IMR-90 (cell line): Measurements from ENCODE around the gene TBC1D16. TPM values are rescaled to one million over a fixed set of nuclear protein-coding genes. Genes with fewer than 3 reads are reported as not detected.

ENCODE experiments used
- ATAC-seq: fragments of 200-7000 bp; cut with Tn5 transposase; 2 replicates; pipeline ENCODE4 v1.9.1; 2020; ENCODE audit warnings: low read depth, mild to moderate bottlenecking, moderate library complexity
- BruUV-seq: library from RNA; stranded (reverse); fragments of 400-500 nt; replicated peaks from 2 replicates; lab custom pipeline; 2021; lab: Mats Ljungman, UMichigan
- CTCF ChIA-PET: fragments of 300-600 bp; formaldehyde crosslinking; extraction: SDS; loops from one replicate; lab custom pipeline; 2021; ENCODE audit warnings: antibody characterized with exemption; lab: Yijun Ruan, JAX
- POLR2A ChIA-PET: fragments of 300-600 bp; sonication (Branson Sonifier 250); formaldehyde crosslinking; loops from one replicate; lab custom pipeline; 2022; ENCODE audit warnings: antibody characterized with exemption; ENCODE audit not compliant: unreplicated experiment; lab: Charles Lee
- DNase-seq: peaks from one replicate; pipeline ENCODE4 v3.0.0; 2013
- H2AFZ ChIP-seq: replicated peaks from 2 replicates; pipeline ENCODE3; 2013; ENCODE audit warnings: low read length, mild to moderate bottlenecking; ENCODE audit not compliant: poor library complexity
- H2AK5ac ChIP-seq: 2 replicates; pipeline ENCODE4 v1.6.1; 2013; ENCODE audit warnings: low read depth, low read length, inconsistent platforms
- H2AK9ac ChIP-seq: replicated peaks from 2 replicates; pipeline ENCODE3; 2013; ENCODE audit warnings: mild to moderate bottlenecking, low read depth, low read length, moderate library complexity; ENCODE audit not compliant: poor library complexity
- H2BK120ac ChIP-seq: 2 replicates; pipeline ENCODE4 v1.6.1; 2013; ENCODE audit warnings: low read depth, low read length, inconsistent platforms
- H2BK15ac ChIP-seq: 3 replicates; pipeline ENCODE4 v1.6.1; 2013; ENCODE audit warnings: low read depth, low read length, inconsistent platforms
- H2BK20ac ChIP-seq: 2 replicates; pipeline ENCODE4 v1.6.1; 2013; ENCODE audit warnings: low read depth, mild to moderate bottlenecking, inconsistent platforms, low read length, moderate library complexity
- H2BK5ac ChIP-seq: 2 replicates; pipeline ENCODE4 v1.6.1; 2013; ENCODE audit warnings: mild to moderate bottlenecking, low read depth, low read length, inconsistent platforms; ENCODE audit not compliant: poor library complexity, severe bottlenecking
- H3K14ac ChIP-seq: replicated peaks from 2 replicates; pipeline ENCODE4 v1.6.1; 2013; ENCODE audit warnings: low read depth, low read length, inconsistent platforms
- H3K18ac ChIP-seq: 2 replicates; pipeline ENCODE4 v1.6.1; 2013; ENCODE audit warnings: low read depth, low read length, control low read depth
- H3K23ac ChIP-seq: 2 replicates; pipeline ENCODE4 v1.6.1; 2013; ENCODE audit warnings: low read depth, low read length, inconsistent platforms
- H3K27ac ChIP-seq: 2 replicates; pipeline ENCODE4 v1.5.1; 2013; ENCODE audit warnings: mild to moderate bottlenecking, control low read depth, low read length; ENCODE audit not compliant: insufficient read depth
- H3K27me3 ChIP-seq: 2 replicates; pipeline ENCODE4 v1.6.1; 2013; ENCODE audit warnings: low read length; ENCODE audit not compliant: control insufficient read depth, insufficient read depth
- H3K36me3 ChIP-seq: 2 replicates; pipeline ENCODE4 v1.6.1; 2013; ENCODE audit warnings: low read length, mixed read lengths; ENCODE audit not compliant: control insufficient read depth, insufficient read depth
- H3K4ac ChIP-seq: 2 replicates; pipeline ENCODE4 v1.6.1; 2013; ENCODE audit warnings: low read depth, low read length, inconsistent platforms
- H3K4me1 ChIP-seq: 2 replicates; pipeline ENCODE4 v1.6.1; 2013; ENCODE audit warnings: low read length, mixed read lengths; ENCODE audit not compliant: control insufficient read depth, insufficient read depth
- H3K4me2 ChIP-seq: 2 replicates; pipeline ENCODE4 v1.6.1; 2013; ENCODE audit warnings: low read depth, mild to moderate bottlenecking, control low read depth, low read length, moderate library complexity
- H3K4me3 ChIP-seq: 2 replicates; pipeline ENCODE4 v1.5.1; 2013; ENCODE audit warnings: low read depth, mild to moderate bottlenecking, control low read depth, low read length, moderate library complexity; ENCODE audit not compliant: insufficient read depth
- H3K56ac ChIP-seq: 2 replicates; pipeline ENCODE4 v1.6.1; 2013; ENCODE audit warnings: low read length, inconsistent platforms; ENCODE audit not compliant: insufficient read depth; ENCODE audit errors: extremely low read depth
- H3K79me1 ChIP-seq, 2 experiments: 2 replicates each; pipeline ENCODE4 v1.6.1; 2013; ENCODE audit warnings: low read length in 2 of 2, inconsistent platforms in 1 of 2, low read depth in 1 of 2
- H3K9ac ChIP-seq: 2 replicates; pipeline ENCODE4 v1.6.1; 2013; ENCODE audit warnings: low read depth, low read length, control low read depth
- H3K9me1 ChIP-seq: 2 replicates; pipeline ENCODE4 v1.6.1; 2013; ENCODE audit warnings: low read length, inconsistent platforms; ENCODE audit not compliant: insufficient read depth
- H3K9me3 ChIP-seq: 2 replicates; pipeline ENCODE4 v1.6.1; 2013; ENCODE audit warnings: low read length; ENCODE audit not compliant: control insufficient read depth, insufficient read depth
- H4K20me1 ChIP-seq: 2 replicates; pipeline ENCODE4 v1.6.1; 2013; ENCODE audit warnings: low read length, inconsistent platforms; ENCODE audit not compliant: insufficient read depth
- H4K5ac ChIP-seq: 2 replicates; pipeline ENCODE4 v1.6.1; 2013; ENCODE audit warnings: mild to moderate bottlenecking, low read depth, low read length, control low read depth
- H4K8ac ChIP-seq, 2 experiments: 2 replicates each; pipeline ENCODE4 v1.6.1; 2013; ENCODE audit warnings: low read depth in 2 of 2, low read length in 2 of 2, control low read depth in 1 of 2, inconsistent platforms in 1 of 2
- H4K91ac ChIP-seq: 2 replicates; pipeline ENCODE4 v1.6.1; 2013; ENCODE audit warnings: low read depth, low read length, inconsistent platforms; ENCODE audit not compliant: insufficient read depth
- BHLHE40 ChIP-seq: fragments of 150-350 bp; IDR thresholded peaks from 2 replicates; pipeline ENCODE4 v1.6.1; 2016; ENCODE audit warnings: mild to moderate bottlenecking, low read depth, low read length
- CEBPB ChIP-seq: IDR thresholded peaks from 2 replicates; pipeline ENCODE4 v1.6.1; 2012; ENCODE audit warnings: low read depth, low read length, improper control_type of control experiment
- CHD1 ChIP-seq: IDR thresholded peaks from 2 replicates; pipeline ENCODE4 v1.6.1; 2012; ENCODE audit warnings: low read depth, low read length, improper control_type of control experiment
- FOS ChIP-seq: fragments of 150-350 bp; IDR thresholded peaks from 2 replicates; pipeline ENCODE4 v1.6.1; 2016; ENCODE audit warnings: low read depth, low read length
- MAFK ChIP-seq: IDR thresholded peaks from 2 replicates; pipeline ENCODE4 v1.6.1; 2012; ENCODE audit warnings: low read depth, low read length, improper control_type of control experiment
- WGBS, 2 experiments: methylation state at CpG; one replicate each; pipeline versions ENCODE4 v1.1.5 to v1.1.7; 2013; ENCODE audit warnings: missing lambda C conversion rate in 2 of 2; ENCODE audit not compliant: insufficient read length in 1 of 2; ENCODE audit errors: extremely low coverage in 2 of 2; 5-methylcytosine and 5-hydroxymethylcytosine counted together
- dilution Hi-C: fragments of 300-500 bp; cut with HindIII; formaldehyde crosslinking; loops from one replicate; pipeline ENCODE4 v1.14.3; 2018; ENCODE audit warnings: low sequenced_read_pairs; ENCODE audit not compliant: unreplicated experiment
- in situ Hi-C: fragments of 300-500 bp; cut with MboI; formaldehyde crosslinking; loops from 3 replicates; pipeline ENCODE4 v1.14.3; 2019; ENCODE audit warnings: low sequenced_read_pairs, inconsistent platforms, mixed read lengths
- intact Hi-C: fragments of 100-400 bp; cut with micrococcal nuclease; formaldehyde crosslinking; loops from 2 replicates; pipeline ENCODE4 v1.10.0; 2022
- polyA plus RNA-seq, 3 experiments: library from polyadenylated mRNA; depleted of rRNA; stranded (reverse); fragments of >200 nt; gene quantifications; 2 replicates each; pipeline ENCODE4 v1.2.3, GENCODE V29; 2012; ENCODE audit warnings: low replicate concordance in 1 of 3
- total RNA-seq: library from RNA; depleted of rRNA; stranded (reverse); fragments of >200 nt; gene quantifications from 2 replicates; pipeline ENCODE4 v1.2.3, GENCODE V29; 2012
- TF ChIP-seq, protein P1 (sequence below): fragments of 150-350 bp; IDR thresholded peaks from 2 replicates; pipeline ENCODE4 v1.6.1; 2016; ENCODE audit warnings: low read depth, mild to moderate bottlenecking, low read length, moderate library complexity, borderline replicate concordance

Gene TBC1D16
- total and polyA plus RNA-seq, 2 of the 4 experiments (the other 2 are of a cell fraction), result 10.1 to 16.7 TPM

DNA sequence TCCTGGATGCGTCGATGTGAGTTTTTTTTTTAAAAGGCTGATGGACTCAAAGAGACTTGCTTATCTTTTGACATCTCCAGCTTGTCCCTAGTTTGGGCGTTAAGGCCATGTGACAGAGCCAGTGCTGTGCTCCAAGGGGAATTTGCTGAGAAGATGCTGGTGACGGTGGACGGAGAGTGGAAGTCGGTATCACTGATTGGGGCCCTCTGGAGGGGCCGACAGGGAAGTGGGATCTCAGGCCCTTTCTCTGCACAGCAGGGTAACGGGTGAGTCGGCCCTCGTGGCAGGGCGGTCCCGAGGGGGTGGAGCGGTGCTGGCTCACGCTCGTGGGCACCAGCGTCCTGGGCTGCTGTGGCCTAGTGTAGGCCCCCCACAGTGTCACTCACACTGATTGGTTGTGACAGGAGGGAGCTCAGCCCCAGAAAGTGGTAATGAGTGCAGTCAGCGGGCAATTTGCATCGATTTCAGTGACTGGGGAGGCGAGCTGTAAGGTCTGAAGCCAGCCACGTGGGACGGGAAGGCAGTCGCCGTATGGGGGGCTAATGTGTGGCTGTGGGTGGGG lies 91.3 kb downstream of the TBC1D16 start:
- Histone ChIP-seq H4K5ac (no peak overlapping the region), H3K23ac (no peak overlapping the region), H2BK5ac (no peak overlapping the region), H3K9ac (no peak overlapping the region), H2BK15ac (no peak overlapping the region), H4K91ac (no peak overlapping the region), H3K4ac (no peak overlapping the region), H3K14ac (no peak overlapping the region), H3K9me3 (no peaks in the 10 kb centered on the region), H2BK20ac (no peak overlapping the region), H3K4me3 (no peak overlapping the region), H2AFZ (no peak overlapping the region), H3K56ac (no peak overlapping the region), H3K27me3 (no peaks in the 10 kb centered on the region), H4K8ac (no peak overlapping the region), H3K27ac (no peak overlapping the region), H2AK9ac (no peak overlapping the region), H2AK5ac (no peak overlapping the region), H2BK120ac (no peak overlapping the region), H3K4me2 (no peak overlapping the region), H3K4me1 (peaks cover 6% of the 10 kb centered on the region; the same call in 1 of the 2 replicates), H4K20me1 (peaks cover 5% of the 10 kb centered on the region), H3K36me3 (peaks cover 55% of the 10 kb centered on the region), H3K79me1 (no peaks in the 10 kb centered on the region; a peak in 1 of 4 replicates), H3K18ac (no peak overlapping the region), H3K9me1 (peaks cover 4% of the 10 kb centered on the region; the same call in 1 of the 2 replicates)
- dilution Hi-C loops, result no loop called here
- intact Hi-C loops, result no loop called here
- ATAC-seq, result no peak
- TF ChIP-seq FOS (no peak), BHLHE40 (no peak), CHD1 (no peak), MAFK (no peak), CEBPB (no peak)
- TF ChIP-seq, protein P1, sequence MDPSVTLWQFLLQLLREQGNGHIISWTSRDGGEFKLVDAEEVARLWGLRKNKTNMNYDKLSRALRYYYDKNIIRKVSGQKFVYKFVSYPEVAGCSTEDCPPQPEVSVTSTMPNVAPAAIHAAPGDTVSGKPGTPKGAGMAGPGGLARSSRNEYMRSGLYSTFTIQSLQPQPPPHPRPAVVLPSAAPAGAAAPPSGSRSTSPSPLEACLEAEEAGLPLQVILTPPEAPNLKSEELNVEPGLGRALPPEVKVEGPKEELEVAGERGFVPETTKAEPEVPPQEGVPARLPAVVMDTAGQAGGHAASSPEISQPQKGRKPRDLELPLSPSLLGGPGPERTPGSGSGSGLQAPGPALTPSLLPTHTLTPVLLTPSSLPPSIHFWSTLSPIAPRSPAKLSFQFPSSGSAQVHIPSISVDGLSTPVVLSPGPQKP, result no peak
- ChIA-PET CTCF (no interaction called here), POLR2A (no interaction called here)
- 87% methylated on average over 5 of the region's 23 CpGs; no CpG with 5 or more reads in 1 of the 2 experiments for WGBS, 2 experiments
- no TSS peak for BruUV-seq
- in situ Hi-C loops, result no loop called here
- DNase-seq, result no peak
